Measurements from ENCODE around the gene PPP2R2C.

The PPP2R2C gene

GRCh38 chr4:6440506-6441201 is 31.8 kb downstream of the PPP2R2C start:
- Mint-ChIP-seq H3K27me3 (peaks cover 7% of the 10 kb centered on the region), H3K4me1 (ENCODE audit: low read depth) (no peaks in the 10 kb centered on the region), H3K36me3 (no peaks in the 10 kb centered on the region), H3K4me3 (no peak overlapping the region), H3K27ac (no peak overlapping the region), H3K9me3 (ENCODE audit: low read depth) (peaks cover 3% of the 10 kb centered on the region)

- peaks cover 7% of the 10 kb centered on the region for H3K27me3 Mint-ChIP-seq
- no peaks in the 10 kb centered on the region for H3K4me1 Mint-ChIP-seq (ENCODE audit: low read depth)
- peaks cover 9% of the 10 kb centered on the region for H3K9me3 Mint-ChIP-seq (ENCODE audit: low read depth)
- H3K36me3 Mint-ChIP-seq = no peaks in the 10 kb centered on the region
- H3K4me3 Mint-ChIP-seq = no peak overlapping the region
- no peak overlapping the region for H3K27ac Mint-ChIP-seq
Observed at GRCh38 chr4:6439120-6439762, 33.2 kb downstream of the PPP2R2C start.

DNA sequence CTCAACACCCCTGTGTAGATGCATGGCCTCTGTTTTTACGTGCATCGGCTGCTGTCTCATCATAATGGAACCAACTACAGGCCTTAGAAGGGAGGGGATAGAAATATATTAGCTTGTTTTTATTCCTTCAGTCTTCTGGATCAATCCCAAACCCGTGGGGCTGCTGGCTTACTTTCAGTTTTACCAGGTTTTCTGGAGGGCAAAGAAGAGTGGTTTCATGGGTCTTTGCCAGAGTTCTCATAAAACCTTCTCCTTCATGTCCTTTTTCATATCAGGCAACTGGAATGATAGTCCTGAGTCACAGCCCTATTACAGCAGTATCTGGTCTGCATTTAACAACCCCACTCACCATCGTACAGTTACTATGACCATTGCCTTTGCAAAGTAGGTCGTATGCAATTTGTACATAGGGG is 34.6 kb downstream of the PPP2R2C start:
- Mint-ChIP-seq H3K27me3 (peaks cover 5% of the 10 kb centered on the region), H3K9me3 (ENCODE audit: low read depth) (peaks cover 9% of the 10 kb centered on the region)

DNA sequence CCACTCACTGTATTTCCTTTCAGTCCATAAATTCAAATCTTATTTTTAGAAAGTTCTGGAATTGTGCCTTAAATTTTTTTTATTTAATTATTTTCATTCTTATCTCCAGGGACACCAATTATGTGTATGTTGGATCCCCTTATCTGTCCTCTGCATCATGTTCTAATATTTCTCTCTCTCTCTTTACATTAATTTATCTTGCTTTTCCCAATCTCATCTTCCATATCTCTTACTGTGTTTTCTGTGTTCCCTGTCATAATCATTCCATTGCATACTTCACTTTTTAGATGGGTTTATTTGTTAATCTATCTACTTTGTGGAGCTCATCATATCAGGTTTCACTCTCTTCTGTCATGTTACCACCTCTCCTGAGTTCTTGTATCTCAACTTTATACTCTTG is 37.4 kb downstream of the PPP2R2C start:
- Mint-ChIP-seq H3K4me3 (no peak overlapping the region), H3K36me3 (no peaks in the 10 kb centered on the region), H3K27ac (no peak overlapping the region), H3K27me3 (peaks cover 4% of the 10 kb centered on the region), H3K4me1 (ENCODE audit: low read depth) (no peaks in the 10 kb centered on the region), H3K9me3 (ENCODE audit: low read depth) (peaks cover 9% of the 10 kb centered on the region)

More for the DNA sequence above, 34.6 kb downstream of the PPP2R2C start:
- no peak overlapping the region for H3K27ac Mint-ChIP-seq
- H3K4me1 Mint-ChIP-seq (ENCODE audit: low read depth) = no peaks in the 10 kb centered on the region
- no peak overlapping the region for H3K4me3 Mint-ChIP-seq
- H3K36me3 Mint-ChIP-seq = no peaks in the 10 kb centered on the region

DNA sequence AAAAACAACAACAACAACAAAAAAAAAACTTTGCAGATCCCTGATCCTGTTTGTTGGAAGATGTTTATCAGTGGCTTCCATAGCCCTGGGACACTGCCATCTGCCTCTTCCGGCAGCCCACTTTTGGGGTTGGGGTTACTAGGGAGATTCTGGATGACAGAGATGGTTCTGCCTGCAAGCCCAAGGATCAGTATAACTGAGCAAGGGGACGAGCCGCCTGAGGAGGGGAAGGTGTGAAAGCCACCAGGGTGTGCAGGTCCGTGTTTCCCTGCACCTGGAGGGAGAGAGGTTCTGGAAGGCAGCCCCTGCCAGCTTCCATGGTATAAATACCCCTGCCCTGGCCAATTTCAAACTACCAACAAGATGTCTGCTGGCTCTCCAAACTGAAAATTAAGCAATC is 41.5 kb downstream of the PPP2R2C start:
- peaks cover 3% of the 10 kb centered on the region for H3K27me3 Mint-ChIP-seq
- no peaks in the 10 kb centered on the region for H3K4me1 Mint-ChIP-seq (ENCODE audit: low read depth)
- no peaks in the 10 kb centered on the region for H3K36me3 Mint-ChIP-seq
- no peak overlapping the region for H3K4me3 Mint-ChIP-seq
- H3K9me3 Mint-ChIP-seq (ENCODE audit: low read depth) = peaks cover 8% of the 10 kb centered on the region
- no peak overlapping the region for H3K27ac Mint-ChIP-seq

DNA sequence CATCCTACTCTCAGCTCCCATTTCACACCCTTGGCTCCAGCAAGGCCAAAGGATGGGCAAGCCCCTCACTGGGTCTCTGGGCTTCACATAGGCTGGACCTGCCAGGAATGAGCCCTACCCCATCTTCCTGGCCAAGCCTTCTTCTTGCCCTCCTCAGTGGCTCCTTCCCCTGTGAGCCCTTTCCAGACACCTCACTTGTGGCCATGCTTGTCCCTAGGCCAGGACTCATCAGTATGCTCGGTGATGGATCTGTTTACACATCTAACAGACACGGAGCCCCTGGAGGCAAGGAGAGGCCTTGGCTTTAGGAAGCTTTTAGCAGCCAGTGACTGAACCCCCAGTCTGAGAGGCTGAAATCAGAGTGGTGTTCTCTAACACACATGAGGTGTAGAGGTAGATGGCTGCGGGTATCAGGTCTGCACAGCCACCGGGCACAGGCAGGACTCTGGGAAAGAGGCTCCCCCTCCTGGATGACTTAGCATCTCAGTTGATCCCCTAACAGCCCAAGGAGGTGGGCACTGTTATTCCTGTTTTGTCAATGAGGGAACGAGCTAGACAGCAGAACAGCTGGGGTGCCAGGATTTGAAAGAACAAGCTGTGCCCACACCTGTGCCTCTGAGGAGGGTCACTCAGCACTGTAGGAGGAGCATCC is 44.8 kb downstream of the PPP2R2C start:
- no peaks in the 10 kb centered on the region for H3K36me3 Mint-ChIP-seq
- H3K4me1 Mint-ChIP-seq (ENCODE audit: low read depth) = no peaks in the 10 kb centered on the region
- no peaks in the 10 kb centered on the region for H3K9me3 Mint-ChIP-seq (ENCODE audit: low read depth)
- no peak overlapping the region for H3K4me3 Mint-ChIP-seq
- H3K27ac Mint-ChIP-seq = no peak overlapping the region
- H3K27me3 Mint-ChIP-seq = peaks cover 5% of the 10 kb centered on the region

DNA sequence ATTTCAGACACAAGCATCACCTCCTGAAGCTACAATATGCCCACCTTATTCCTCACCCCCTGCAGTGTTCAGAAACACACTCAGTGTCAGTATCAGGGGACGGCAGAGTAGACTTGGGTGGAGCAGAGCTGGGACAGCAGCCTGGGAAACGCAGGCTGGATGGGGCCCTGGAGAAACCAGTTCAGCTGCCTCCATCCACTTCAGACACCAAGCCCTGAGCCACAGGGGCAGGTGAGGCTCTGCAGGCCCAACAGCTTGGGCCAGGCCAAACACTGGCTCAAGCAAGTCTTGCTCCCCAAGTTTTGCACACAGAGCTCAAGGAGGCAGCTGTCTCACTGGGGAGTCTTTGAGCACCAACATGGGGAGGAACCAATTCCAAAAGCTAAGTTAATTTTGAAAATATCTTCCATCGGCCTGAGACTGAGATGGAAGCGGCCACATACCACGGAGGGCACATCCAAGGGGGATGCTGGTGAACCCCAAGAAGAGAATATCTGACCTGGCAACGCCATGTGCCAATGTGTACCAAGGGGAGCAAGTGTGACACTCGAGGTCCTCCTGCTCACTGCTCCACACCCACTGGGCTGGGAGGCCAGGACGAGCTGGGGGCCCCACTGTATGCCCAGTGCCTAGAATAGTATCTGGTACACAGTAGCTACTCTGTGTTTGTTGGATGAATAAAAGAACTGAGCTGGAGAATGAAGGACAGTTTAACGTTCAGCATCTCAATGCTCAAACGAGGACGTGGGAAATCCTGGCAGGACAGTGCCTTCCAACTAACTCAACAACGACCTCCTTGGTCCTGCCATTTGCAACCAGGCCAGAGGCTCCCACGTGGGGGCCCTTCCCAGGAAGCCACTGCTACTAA is 45.6 kb downstream of the PPP2R2C start:
- no peaks in the 10 kb centered on the region for H3K4me1 Mint-ChIP-seq (ENCODE audit: low read depth)
- no peak overlapping the region for H3K4me3 Mint-ChIP-seq
- H3K27ac Mint-ChIP-seq = no peak overlapping the region
- no peaks in the 10 kb centered on the region for H3K36me3 Mint-ChIP-seq
- H3K9me3 Mint-ChIP-seq (ENCODE audit: low read depth) = no peaks in the 10 kb centered on the region
- peaks cover 5% of the 10 kb centered on the region for H3K27me3 Mint-ChIP-seq

DNA sequence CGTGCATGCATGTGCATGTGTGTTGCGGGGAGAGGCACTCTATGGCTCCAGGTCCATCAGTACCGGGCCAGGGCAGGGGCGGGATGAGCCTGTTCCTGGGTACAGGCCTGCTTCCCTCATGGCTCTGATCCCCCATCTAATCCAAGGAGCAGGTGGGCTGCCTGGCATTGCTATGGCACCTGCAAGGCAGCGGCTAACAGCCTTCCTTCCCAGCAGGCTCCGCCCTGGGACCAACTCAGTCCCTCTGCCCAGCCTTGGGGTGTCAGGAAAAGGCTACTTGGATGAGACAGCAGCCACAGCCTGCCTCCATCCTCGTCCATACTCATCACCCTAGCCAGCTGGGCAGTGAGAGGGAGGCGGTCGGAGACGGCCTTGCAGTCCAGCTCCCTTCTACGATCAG is 46.5 kb downstream of the PPP2R2C start:
- Mint-ChIP-seq H3K27me3 (peaks cover 5% of the 10 kb centered on the region), H3K9me3 (ENCODE audit: low read depth) (no peaks in the 10 kb centered on the region), H3K4me1 (ENCODE audit: low read depth) (no peaks in the 10 kb centered on the region)

GRCh38 chr4:6425336-6425735 is 47.1 kb downstream of the PPP2R2C start:
- Mint-ChIP-seq H3K9me3 (ENCODE audit: low read depth) (no peaks in the 10 kb centered on the region), H3K27ac (no peak overlapping the region), H3K27me3 (peaks cover 5% of the 10 kb centered on the region), H3K4me1 (ENCODE audit: low read depth) (no peaks in the 10 kb centered on the region), H3K36me3 (no peaks in the 10 kb centered on the region), H3K4me3 (no peak overlapping the region)

More for the DNA sequence above, 46.5 kb downstream of the PPP2R2C start:
- Mint-ChIP-seq H3K27ac (no peak overlapping the region), H3K4me3 (no peak overlapping the region), H3K36me3 (no peaks in the 10 kb centered on the region)

GRCh38 chr4:6424425-6424824 is 48.0 kb downstream of the PPP2R2C start:
- no peaks in the 10 kb centered on the region for H3K4me1 Mint-ChIP-seq (ENCODE audit: low read depth)
- H3K4me3 Mint-ChIP-seq = no peak overlapping the region
- H3K27ac Mint-ChIP-seq = no peak overlapping the region
- H3K27me3 Mint-ChIP-seq = peaks cover 5% of the 10 kb centered on the region
- H3K9me3 Mint-ChIP-seq (ENCODE audit: low read depth) = no peaks in the 10 kb centered on the region
- H3K36me3 Mint-ChIP-seq = no peaks in the 10 kb centered on the region

GRCh38 chr4:6423575-6423974 is 48.8 kb downstream of the PPP2R2C start:
- Mint-ChIP-seq H3K27me3 (peaks cover 5% of the 10 kb centered on the region), H3K36me3 (no peaks in the 10 kb centered on the region), H3K27ac (no peak overlapping the region), H3K4me3 (no peak overlapping the region), H3K9me3 (ENCODE audit: low read depth) (no peaks in the 10 kb centered on the region), H3K4me1 (ENCODE audit: low read depth) (no peaks in the 10 kb centered on the region)

GRCh38 chr4:6422866-6423265 is 49.5 kb downstream of the PPP2R2C start:
- H3K27ac Mint-ChIP-seq = no peak overlapping the region
- H3K4me3 Mint-ChIP-seq = no peak overlapping the region
- no peaks in the 10 kb centered on the region for H3K4me1 Mint-ChIP-seq (ENCODE audit: low read depth)
- no peaks in the 10 kb centered on the region for H3K36me3 Mint-ChIP-seq
- H3K9me3 Mint-ChIP-seq (ENCODE audit: low read depth) = no peaks in the 10 kb centered on the region
- H3K27me3 Mint-ChIP-seq = peaks cover 5% of the 10 kb centered on the region

GRCh38 chr4:6422105-6422504 is 50.3 kb downstream of the PPP2R2C start:
- Mint-ChIP-seq H3K27ac (no peak overlapping the region), H3K4me3 (no peak overlapping the region), H3K36me3 (no peaks in the 10 kb centered on the region), H3K4me1 (ENCODE audit: low read depth) (no peaks in the 10 kb centered on the region), H3K27me3 (peaks cover 5% of the 10 kb centered on the region), H3K9me3 (ENCODE audit: low read depth) (no peaks in the 10 kb centered on the region)

DNA sequence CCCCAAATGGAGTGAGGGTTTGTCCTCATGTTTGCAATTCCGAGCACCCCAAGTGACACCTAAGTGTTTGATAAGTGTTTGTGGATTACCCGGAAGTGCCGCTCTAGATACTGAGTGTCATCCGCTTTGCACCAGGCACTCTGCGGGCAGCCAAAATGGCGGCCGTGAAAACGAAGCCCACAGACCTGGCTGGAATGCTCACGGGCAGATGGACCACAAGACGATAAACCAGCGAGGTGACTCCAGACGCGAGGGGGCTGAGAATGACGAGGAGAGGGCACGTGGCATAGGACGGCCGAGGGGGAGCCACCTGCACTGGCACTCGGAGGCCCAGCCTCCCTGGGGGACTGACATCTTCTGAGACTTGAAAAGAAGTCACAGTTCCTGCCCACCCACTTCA is 51.0 kb downstream of the PPP2R2C start:
- Mint-ChIP-seq H3K4me3 (no peak overlapping the region), H3K27ac (no peak overlapping the region), H3K36me3 (no peaks in the 10 kb centered on the region), H3K4me1 (ENCODE audit: low read depth) (no peaks in the 10 kb centered on the region), H3K9me3 (ENCODE audit: low read depth) (no peaks in the 10 kb centered on the region), H3K27me3 (peaks cover 5% of the 10 kb centered on the region)

DNA sequence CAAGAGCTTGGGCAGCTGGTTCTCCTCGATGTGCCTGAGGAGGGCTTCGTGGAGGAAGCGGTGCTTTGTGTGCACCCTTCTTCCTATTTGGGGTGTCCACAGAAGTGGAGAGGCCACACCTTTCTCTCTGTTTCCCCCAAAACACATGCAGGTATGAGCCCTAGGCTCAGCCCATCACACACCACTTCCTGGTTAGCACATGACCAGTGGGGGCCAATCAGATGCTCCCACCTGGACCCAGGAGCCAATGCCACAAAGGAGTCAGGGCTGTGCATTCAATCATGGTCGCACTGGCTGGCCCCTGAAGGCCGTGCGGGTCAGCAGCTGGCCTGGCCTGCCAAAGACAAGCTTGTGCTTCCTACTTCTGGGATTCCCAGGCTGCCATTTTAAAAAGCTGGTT is 51.4 kb downstream of the PPP2R2C start:
- Mint-ChIP-seq H3K36me3 (no peaks in the 10 kb centered on the region), H3K9me3 (ENCODE audit: low read depth) (no peaks in the 10 kb centered on the region), H3K27ac (no peak overlapping the region), H3K27me3 (peaks cover 7% of the 10 kb centered on the region), H3K4me3 (no peak overlapping the region), H3K4me1 (ENCODE audit: low read depth) (no peaks in the 10 kb centered on the region)

Data from activated naive CD8-positive, alpha-beta T cell (primary cell).